SW 1271 (cell line): ENCODE results near the gene RAB28.
A peak's percentile ranks its signal among the peaks of the same experiment; 100 is the strongest.

ENCODE experiments used
- DNase-seq, 2 experiments: peaks; one replicate each; lab custom pipeline; 2025; lab: John Stamatoyannopoulos, UW

RAB28 gene

GRCh38 chr4:13509442-13509841 is 25.3 kb upstream of the RAB28 start:
- no peak for DNase-seq

DNA sequence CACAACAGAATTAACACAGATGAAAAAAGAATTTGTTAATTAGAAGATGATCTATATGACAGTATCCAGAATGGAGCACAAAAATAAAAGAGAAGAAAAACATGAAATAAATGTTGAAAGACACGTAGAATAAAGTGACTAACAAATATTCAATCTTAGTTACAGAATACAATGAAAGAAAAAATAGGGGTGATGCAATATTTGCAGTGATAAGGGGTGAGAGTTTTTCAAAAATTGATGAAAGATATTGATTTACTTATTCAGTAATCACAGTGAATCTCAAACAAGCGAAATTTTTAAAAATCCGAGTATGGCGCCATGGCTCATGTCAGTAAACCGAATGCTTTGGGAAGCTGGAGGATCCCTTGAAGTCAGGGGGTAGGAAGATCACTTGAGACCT is 20.2 kb upstream of the RAB28 start:
- DNase-seq = no peak

DNA sequence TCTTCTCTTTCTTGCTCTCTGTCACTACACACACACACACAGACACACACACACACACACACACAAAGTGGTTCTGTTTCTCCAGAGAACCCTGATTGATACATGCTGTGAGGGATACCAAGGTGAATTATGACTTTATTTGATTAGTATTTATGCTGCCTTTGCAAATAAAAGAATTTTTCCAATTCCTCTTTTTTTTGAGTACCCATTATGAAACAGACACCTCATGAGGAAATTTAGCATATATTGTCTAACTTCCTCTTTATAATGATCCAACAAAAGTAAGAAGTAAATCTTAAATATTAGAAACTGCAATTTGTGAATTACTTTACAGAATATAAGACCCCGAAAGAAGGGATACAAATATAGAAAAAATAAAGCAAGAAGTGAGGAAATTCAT is 14.3 kb upstream of the RAB28 start:
- DNase-seq = no peak

GRCh38 chr4:13496605-13497004 is 12.5 kb upstream of the RAB28 start:
- DNase-seq = no peak

DNA sequence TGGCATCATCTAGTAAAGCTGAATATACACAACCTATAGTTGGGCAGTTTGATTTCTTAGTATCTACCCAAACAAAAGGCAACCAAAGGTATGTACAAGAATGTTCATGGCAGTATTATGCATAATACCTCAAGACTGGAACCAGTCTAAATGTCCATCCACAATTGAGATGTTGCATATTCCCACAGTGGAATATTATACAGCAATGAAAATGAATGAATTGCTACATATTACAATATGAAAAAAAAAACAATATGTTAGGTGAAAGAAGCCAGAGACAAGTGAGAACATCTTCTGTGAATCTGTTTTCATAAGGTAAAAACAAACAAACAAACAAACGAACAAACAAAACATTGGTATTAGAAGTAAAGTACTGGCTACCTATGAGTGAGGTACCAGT is 11.6 kb upstream of the RAB28 start:
- no peak for DNase-seq

GRCh38 chr4:13493793-13494192 is 9.7 kb upstream of the RAB28 start:
- DNase-seq = no peak

- DNase-seq = no peak
Measured at GRCh38 chr4:13492747-13493146, 8.6 kb upstream of the RAB28 start.

- DNase-seq = peak in 1 of 2 experiments; percentile 55
Measured at GRCh38 chr4:13484749-13485221, 645 bp upstream of the RAB28 start.

DNA sequence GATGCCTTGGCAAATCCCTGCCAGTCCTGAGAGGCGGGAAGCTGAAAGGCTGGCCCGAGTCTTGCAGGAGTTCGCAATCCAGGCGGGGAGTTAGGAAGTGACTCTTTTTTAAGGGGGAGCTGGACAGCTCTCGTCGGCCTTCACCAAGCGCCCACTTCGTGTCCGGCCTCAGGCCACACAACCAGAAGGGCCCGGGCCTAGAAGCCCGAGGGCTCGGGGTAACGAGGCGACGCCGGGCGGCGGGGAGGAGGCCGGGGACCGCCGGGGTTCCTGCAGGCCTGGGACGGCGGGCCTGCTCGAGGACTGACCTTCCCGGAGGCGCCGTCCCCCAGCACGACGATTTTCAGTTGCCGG is 395 bp downstream of the RAB28 start:
- peak; percentile 41 to 50 for DNase-seq

DNA sequence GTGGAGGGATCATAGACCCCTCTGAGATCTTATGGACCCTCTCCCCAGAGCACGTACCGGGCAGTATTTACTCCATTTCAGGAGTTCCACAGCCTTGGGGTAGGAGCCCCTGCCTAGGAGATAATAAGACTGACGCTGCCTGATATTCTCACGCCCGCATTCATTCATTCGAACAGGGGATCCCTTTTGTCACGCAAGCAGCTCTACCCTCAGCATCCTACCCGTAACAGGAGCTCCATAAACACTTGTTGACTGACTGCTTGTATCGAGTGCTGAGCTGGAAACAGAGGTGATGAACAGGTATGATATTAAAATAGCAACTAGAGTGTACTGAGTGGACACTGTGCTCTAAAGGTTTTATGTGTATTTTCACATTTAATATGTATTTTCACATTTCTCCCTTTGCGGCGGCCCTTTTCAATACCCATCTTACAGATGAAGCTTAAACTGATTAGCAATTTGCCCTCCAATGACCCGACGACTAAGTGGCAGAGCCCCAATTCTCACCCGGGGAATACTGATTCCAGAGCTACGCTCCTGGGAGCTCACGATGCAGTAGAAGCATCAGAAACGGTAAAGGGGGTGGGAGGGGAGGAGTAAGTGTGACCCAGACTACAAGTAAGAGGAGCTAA is 888 bp downstream of the RAB28 start:
- no peak for DNase-seq

DNA sequence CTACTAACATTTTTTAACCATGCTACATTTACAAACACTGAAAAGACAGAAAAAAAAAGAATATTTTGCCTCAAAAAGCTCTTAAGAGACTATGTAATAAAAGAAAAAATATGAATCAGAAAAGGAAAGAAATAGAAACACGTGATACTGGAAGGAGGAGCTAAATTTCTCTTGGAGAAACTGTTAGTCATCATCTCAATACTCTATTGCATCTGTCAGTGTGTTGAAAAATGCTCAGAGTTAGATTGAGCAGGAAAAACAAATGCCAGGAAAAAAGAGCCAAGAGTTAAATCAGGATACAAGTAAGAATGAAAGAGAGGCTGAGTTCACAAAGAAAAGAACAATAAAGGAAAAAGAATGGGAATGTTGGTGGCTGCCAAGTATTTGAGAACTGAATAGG is 2.6 kb downstream of the RAB28 start:
- peak in 1 of 2 experiments; percentile 34 for DNase-seq

GRCh38 chr4:13478707-13479106 is 5.4 kb downstream of the RAB28 start:
- no peak for DNase-seq

DNA sequence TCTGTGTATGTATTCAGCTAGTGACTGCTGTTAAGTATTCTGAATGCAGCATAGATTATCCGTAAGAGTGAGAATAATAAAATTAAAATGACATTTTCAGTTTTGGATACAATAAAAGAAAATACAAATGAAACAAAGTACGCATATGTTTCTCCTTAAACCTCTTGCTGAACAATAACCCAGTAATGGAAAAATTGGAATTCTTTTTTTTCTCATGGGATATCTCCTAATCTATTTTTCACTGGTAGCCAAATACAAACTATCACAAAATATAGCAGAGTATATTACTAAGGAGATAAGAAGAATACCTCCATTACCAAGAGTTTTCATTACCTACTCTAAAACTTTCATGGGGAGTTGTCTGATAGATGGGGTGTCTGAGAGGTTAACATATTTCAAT is 6.0 kb downstream of the RAB28 start:
- no peak for DNase-seq

GRCh38 chr4:13476915-13477314 is 7.2 kb downstream of the RAB28 start:
- no peak for DNase-seq

DNA sequence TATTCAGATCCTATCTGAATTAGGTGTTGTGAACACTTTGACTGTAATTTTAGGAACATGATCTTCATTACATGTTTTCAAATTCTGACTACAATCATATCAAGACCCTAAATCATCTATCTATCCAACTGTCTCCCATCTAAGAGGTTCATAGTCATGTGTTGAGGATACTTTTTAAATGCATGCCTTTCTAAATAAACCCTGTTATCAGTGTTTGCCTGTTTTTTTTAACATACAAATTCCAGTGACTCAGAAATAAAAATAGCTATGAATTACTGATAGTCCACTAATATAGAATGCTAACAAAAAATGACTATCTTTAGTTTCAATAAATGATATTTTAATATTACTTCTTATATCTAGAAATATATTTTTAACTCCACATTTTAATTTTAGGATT is 8.0 kb downstream of the RAB28 start:
- DNase-seq = no peak

DNA sequence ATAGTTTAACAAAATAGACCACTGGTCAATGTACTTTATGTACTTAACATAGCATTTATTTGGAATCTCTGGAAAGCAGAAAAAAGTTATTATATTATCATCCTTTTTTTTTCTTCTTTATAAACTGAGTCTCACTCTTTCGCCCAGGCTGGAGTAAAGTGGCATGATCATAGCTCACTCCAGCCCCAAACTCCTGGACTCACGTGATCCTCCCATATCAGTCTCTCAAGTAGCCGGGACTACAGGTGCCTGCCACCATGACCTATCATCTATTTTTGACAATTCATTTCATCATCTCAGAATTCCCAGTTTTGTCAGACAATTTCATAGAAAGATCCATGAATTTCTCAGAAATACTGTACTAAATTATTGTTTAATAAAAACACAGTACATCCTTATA is 12.7 kb downstream of the RAB28 start:
- DNase-seq = no peak

- DNase-seq = no peak
Measured at GRCh38 chr4:13470379-13470778, 13.8 kb downstream of the RAB28 start.

- no peak for DNase-seq
Measured at GRCh38 chr4:13464973-13465372, 19.2 kb downstream of the RAB28 start.

DNA sequence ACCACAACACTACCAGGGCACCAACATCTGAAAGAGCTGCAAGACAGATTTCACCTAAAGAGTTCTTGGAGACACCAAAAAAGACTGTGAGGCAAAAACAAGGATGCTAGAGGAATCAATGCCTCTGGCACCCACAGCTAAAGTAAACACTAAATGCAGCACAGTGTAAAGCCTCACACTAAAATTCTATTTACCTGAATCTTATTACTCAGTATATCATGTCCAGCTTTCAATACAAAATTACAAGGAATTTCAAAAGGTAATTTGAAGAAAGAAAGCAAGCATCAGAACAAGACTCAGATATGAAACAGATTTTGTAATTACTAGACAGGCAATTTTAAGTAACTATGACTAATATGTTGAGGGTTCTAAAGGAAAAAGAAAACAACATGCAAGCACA is 19.6 kb downstream of the RAB28 start:
- DNase-seq = no peak

DNA sequence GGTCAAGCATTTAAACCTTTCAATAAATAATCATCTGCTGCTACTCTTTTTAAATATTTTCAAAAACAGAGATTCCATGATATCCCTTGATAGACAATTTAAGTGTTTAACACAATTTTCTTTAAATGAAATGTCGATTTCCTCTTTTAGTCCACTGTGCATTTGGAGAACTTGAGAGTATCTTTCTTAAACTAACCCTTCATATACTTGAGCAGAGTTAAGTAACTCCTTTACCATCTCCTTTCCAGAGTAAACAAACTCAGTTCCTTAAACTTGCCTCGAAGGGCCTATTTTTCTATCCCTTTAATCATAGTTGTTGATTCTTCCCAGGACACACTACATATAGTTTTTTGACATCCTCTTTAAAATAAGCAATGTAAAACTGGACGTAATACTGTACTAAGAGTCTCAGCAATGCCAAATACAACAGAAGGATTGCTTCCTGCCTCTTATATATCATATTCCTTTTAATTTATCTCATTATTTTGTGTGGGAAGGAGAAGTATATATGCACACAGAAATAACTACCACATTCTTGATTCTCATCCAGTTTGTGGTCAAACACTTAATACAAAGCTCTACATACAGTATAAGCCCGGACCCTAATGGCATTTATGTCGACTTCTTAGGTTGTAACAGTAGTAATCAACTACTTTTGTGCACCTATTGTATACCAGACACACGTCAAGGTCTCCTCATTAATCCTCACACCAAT is 22.8 kb downstream of the RAB28 start:
- DNase-seq = no peak

DNA sequence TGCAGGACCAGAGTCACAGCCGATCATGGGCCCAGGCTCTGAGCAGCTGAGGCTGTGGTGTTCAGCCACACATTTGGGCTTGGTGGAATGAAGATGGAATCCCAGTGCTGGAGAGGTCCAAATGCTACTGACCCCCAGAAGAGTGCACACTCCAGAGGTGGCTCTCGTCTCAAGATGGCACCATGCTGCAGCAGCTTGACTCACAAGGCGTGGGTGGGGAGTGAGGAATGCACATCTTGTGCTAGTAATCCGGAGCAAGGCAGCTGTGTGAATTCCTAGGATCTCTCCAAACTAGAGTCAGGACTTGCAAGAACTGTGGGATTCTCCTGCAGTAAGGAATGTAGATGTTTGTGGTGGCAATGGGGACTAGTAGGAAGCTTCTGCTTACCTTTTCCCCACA is 28.7 kb downstream of the RAB28 start:
- no peak for DNase-seq

- DNase-seq = no peak
Measured at GRCh38 chr4:13454786-13455185, 29.4 kb downstream of the RAB28 start.

DNA sequence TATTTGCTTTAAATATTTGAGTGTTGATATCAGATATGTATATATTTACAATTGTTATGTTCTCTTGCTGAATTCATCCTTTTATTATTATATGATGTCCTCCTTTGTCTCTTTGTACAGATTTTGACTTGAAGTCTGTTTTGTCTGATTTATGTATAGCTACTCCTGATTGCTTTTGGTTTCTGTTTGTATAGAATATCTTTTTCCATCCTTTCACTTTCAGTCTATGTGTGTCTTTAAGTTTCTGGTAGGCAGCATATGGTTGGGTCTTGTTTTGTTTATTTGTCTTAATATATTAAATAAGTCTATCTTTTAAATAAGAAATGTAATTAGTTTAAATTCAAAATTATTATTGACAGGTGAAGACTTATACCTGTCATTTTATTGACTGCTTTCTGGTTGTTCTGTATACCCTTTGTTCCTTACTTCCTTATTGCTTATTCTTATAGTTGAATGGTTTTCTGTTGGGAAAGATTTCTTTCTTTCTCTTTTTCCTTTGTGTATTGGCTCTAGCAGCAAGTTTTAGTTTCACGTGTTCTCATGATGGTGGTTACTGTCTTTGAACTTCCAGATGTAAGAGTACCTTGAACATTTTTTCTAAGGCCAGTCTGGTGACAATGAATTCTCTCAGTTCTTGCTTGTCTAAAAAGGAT is 31.1 kb downstream of the RAB28 start:
- no peak for DNase-seq
